K562 (cell line): ENCODE measurements around the gene AKAIN1. TPM values are rescaled to one million over a fixed set of nuclear protein-coding genes. Genes with fewer than 3 reads are reported as not detected.

Experiments
- BRD4 ChIP-seq: fragments of 200-600 bp; sonication (generic); IDR thresholded peaks from 2 replicates; pipeline ENCODE4 v1.6.1; 2017; ENCODE audit warnings: inconsistent platforms
- E2F6 ChIP-seq, 2 experiments: IDR thresholded peaks; 2 replicates each; pipeline ENCODE4 v1.6.1; 2011; ENCODE audit warnings: borderline replicate concordance in 1 of 2, control low read depth in 1 of 2, low read depth in 1 of 2, low read length in 1 of 2, mild to moderate bottlenecking in 1 of 2, mixed read lengths in 1 of 2, moderate library complexity in 1 of 2; ENCODE audit not compliant: insufficient read depth in 1 of 2, insufficient read length in 1 of 2, poor library complexity in 1 of 2, severe bottlenecking in 1 of 2; ENCODE audit errors: extremely low read depth in 1 of 2
- ETV1 ChIP-seq: fragments of 450-650 bp; conservative IDR thresholded peaks from 2 replicates; pipeline ENCODE4 v1.6.1; 2016; ENCODE audit warnings: missing genetic modification characterization, control low read depth, low read depth, missing compliant biosample characterization
- JUNB ChIP-seq: fragments of 450-650 bp; formaldehyde crosslinking; conservative IDR thresholded peaks from 2 replicates; pipeline ENCODE4 v1.4.0; 2020; ENCODE audit warnings: mild to moderate bottlenecking
- KAT8 ChIP-seq: fragments of 450-650 bp; IDR thresholded peaks from 2 replicates; pipeline ENCODE4 v1.6.1; 2016; ENCODE audit warnings: low read depth, mild to moderate bottlenecking
- MLLT1 ChIP-seq, 2 experiments: fragments of 450-650 bp; IDR thresholded peaks; 2 replicates each; pipeline ENCODE4 v1.6.1; 2016
- PATZ1 ChIP-seq: fragments of 250-450 bp; sonication (Bioruptor Pico); IDR thresholded peaks from 2 replicates; pipeline ENCODE4 v1.5.0; 2020; ENCODE audit warnings: mild to moderate bottlenecking, borderline replicate concordance
- RBBP5 ChIP-seq: fragments of 200-600 bp; sonication (generic); IDR thresholded peaks from 2 replicates; pipeline ENCODE4 v1.6.1; 2012; ENCODE audit warnings: borderline replicate concordance, mild to moderate bottlenecking, low read length, control low read depth, inconsistent platforms; ENCODE audit not compliant: insufficient read depth, poor library complexity, severe bottlenecking
- SP1 ChIP-seq: sonication (generic); formaldehyde crosslinking; IDR thresholded peaks from 2 replicates; pipeline ENCODE4 v1.8.1; 2022; ENCODE audit warnings: mild to moderate bottlenecking, missing genetic modification reagents
- SUPT5H ChIP-seq: fragments of 450-650 bp; IDR thresholded peaks from 2 replicates; pipeline ENCODE4 v1.6.1; 2016
- TCF3 ChIP-seq: sonication (generic); formaldehyde crosslinking; IDR thresholded peaks from 2 replicates; pipeline ENCODE4 v1.4.0; 2020; ENCODE audit warnings: mild to moderate bottlenecking, missing genetic modification reagents
- THAP7 ChIP-seq: fragments of 250-450 bp; sonication (Bioruptor Pico); IDR thresholded peaks from 2 replicates; pipeline ENCODE4 v1.5.0; 2021
- THRB ChIP-seq: fragments of 450-650 bp; formaldehyde crosslinking; conservative IDR thresholded peaks from 2 replicates; pipeline ENCODE4 v1.4.0; 2022; ENCODE audit warnings: mild to moderate bottlenecking, missing genetic modification characterization
- ZFP1 ChIP-seq: fragments of 450-650 bp; formaldehyde crosslinking; IDR thresholded peaks from 2 replicates; pipeline ENCODE4 v1.4.0; 2020; ENCODE audit warnings: mild to moderate bottlenecking, mixed read lengths
- ZMIZ1 ChIP-seq, 2 experiments: fragments of 150-350 bp in 1 of 2; IDR thresholded peaks; 2 replicates each; pipeline ENCODE4 v1.6.1; 2012 to 2016; ENCODE audit warnings: low read depth in 2 of 2, low read length in 2 of 2, mild to moderate bottlenecking in 1 of 2, moderate library complexity in 1 of 2
- polyA plus RNA-seq, 8 experiments: library from polyadenylated mRNA; depleted of rRNA in 4 of 8; stranded (reverse) in 5 of 8; unstranded in 3 of 8; fragments of >200 nt; fragmentation: Nextera tagmentation in 2 of 8; fragmentation: Illumina TruSeq in 1 of 8; extraction: Ambion mirVana in 2 of 8; extraction: Trizol in 1 of 8; gene quantifications; 2 replicates each; pipeline versions ENCODE4 v1.2.1 to v1.2.3, GENCODE V29; 2011 to 2014; ENCODE audit warnings: inconsistent platforms in 1 of 8, missing spikeins in 1 of 8
- total RNA-seq, 7 experiments: library from RNA; depleted of rRNA in 6 of 7; stranded (reverse); fragments of >200 nt in 6 of 7; fragmentation: Illumina TruSeq in 2 of 7; extraction: Trizol in 2 of 7; gene quantifications; 2 replicates each; pipeline versions ENCODE4 v1.2.1 to v1.2.3, GENCODE V29; 2011 to 2021; ENCODE audit warnings: low replicate concordance in 1 of 7

Gene AKAIN1
- total and polyA plus RNA-seq, 9 of the 15 experiments (the other 6 are each of a cell fraction or from before 2014, with no cell fraction given): not detected

- peak; percentile 72 to 83 for TF ChIP-seq E2F6 (IDR thresholded peaks at IDR 0.05; ENCODE audit: borderline replicate concordance in 1 of 2, extremely low read depth in 1 of 2, insufficient read depth in 1 of 2, insufficient read length in 1 of 2, low read depth in 1 of 2, low read length in 1 of 2, poor library complexity in 1 of 2, severe bottlenecking in 1 of 2)
- 0 out of 2 replicates have a peak, but pooled peaks have one; percentile 77 for TF ChIP-seq BRD4
- no peak for TF ChIP-seq THAP7 (CRISPR knock-in tag)
- TF ChIP-seq TCF3 (CRISPR knock-in tag): 0 out of 2 replicates have a peak, but pooled peaks have one; percentile 21
- TF ChIP-seq JUNB (CRISPR knock-in tag): peak; percentile 11; the same call in 1 of the 2 replicates
- peak; percentile 91 for TF ChIP-seq RBBP5
- peak; percentile 94 for TF ChIP-seq SUPT5H
- no peak for TF ChIP-seq PATZ1 (CRISPR knock-in tag)
- peak; percentile 48; the same call in 1 of the 2 replicates for TF ChIP-seq KAT8
- TF ChIP-seq ZMIZ1 (IDR thresholded peaks at IDR 0.05; ENCODE audit: low read depth in 2 of 2, low read length in 2 of 2): peak in 1 of 2 experiments; percentile 68; a peak in 1 of 4 replicates
- peak in 1 of 2 experiments; percentile 60; a peak in 1 of 4 replicates for TF ChIP-seq MLLT1 (IDR thresholded peaks at IDR 0.05)
- TF ChIP-seq SP1 (CRISPR knock-in tag): peak; percentile 86
- 0 out of 2 replicates have a peak, but pooled peaks have one; percentile 17 for TF ChIP-seq THRB
- peak; percentile 96 for TF ChIP-seq ETV1 (tag)
- TF ChIP-seq ZFP1 (CRISPR knock-in tag): no peak
Observed at GRCh38 chr18:5237723-5238370, 40.8 kb upstream of the AKAIN1 start (continued).
